Activated T-cell treated with anti-CD3 and anti-CD28 coated beads for 48 hours (primary cell): Measurements from ENCODE around the gene POLR2C.
A peak's percentile ranks its signal among the peaks of the same experiment; 100 is the strongest.

ENCODE experiments used
- DNase-seq: peaks from one replicate; pipeline ENCODE4 v3.0.0-alpha.2; 2020; ENCODE audit warnings: low read depth

Gene POLR2C

GRCh38 chr16:57504001-57504400 lies 41.5 kb downstream of the POLR2C start:
- no peak for DNase-seq

GRCh38 chr16:57504491-57504890 lies 42.0 kb downstream of the POLR2C start:
- DNase-seq: no peak

GRCh38 chr16:57505169-57505568 lies 42.7 kb downstream of the POLR2C start:
- DNase-seq: no peak

- DNase-seq: no peak
These were observed 44.9 kb downstream of the POLR2C start for GRCh38 chr16:57507136-57508034.

- DNase-seq: no peak
These were observed 45.6 kb downstream of the POLR2C start for GRCh38 chr16:57508035-57508425.

DNA sequence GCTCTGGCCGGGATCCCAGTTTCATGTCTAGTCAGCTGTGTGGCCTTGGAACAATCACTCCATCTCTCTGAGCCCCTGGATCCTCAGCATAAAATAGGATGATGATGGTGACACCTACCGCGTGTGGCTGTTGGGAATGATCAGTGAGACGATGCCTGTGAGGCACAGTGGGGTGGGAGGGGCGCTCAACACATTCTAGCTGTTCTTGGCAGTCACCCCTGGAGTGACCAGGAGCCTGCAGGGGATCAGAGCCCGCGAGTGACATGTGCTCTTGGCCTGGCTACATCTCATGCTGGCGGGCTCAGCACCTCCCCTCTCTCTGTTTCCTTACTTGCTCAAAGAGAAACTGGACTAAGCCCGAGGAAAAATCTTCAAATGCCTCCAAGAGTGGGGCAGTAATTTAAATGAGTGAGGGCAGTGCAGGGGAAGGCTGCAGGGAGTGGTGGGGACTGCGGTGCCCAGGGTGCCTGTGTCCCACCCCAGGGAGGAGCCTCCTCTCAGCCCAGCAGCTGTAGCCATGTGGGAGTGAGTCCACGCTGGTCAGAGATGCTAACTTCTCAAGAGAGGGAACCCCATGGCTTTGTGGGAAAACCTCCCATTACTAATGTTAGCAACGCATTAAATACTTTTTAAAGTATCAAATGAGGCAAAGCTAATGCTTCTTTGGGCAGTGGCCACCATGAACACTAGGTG lies 46.9 kb downstream of the POLR2C start:
- DNase-seq: no peak

DNA sequence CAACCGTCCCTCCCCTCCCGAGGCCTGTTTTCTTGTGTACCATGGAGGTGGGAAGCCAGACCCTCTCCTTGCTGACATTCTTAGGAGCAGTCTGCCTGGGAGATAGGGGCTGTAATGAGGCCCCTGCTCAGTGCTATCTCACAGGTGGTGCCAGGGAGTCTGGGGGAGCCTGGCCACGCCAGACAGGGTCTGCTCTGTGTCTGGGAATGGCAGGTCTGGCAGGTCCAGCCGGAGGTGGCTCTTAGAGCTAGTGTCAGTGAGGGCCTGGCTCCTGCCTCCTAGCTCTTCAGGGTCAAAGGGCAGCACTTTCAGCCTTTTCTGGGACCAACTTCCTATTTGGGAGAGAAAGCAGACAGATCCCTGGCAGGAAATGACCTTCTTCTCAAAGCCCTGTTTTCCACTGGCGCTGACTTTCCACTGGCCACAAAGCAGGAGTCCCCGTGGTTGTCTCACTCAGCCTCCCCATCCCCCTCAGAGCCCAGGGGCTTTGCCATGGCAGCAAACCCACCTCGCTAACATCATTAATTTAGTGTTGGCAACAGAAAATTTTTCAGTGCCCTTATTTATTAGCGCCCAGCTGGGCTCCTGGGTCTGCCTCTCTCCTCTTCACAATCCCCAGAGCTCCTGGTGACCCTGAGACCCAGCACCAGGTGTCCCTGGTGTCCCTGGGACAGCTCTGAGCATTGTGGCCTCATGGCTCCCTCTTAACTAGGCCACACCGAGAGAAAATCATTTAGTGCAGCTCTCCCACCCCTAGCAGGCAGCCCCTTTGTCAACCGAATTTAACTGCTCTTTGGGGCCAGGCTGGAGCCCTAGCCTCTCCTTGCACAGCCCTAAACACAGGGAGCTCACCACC lies 47.8 kb downstream of the POLR2C start:
- DNase-seq: no peak

DNA sequence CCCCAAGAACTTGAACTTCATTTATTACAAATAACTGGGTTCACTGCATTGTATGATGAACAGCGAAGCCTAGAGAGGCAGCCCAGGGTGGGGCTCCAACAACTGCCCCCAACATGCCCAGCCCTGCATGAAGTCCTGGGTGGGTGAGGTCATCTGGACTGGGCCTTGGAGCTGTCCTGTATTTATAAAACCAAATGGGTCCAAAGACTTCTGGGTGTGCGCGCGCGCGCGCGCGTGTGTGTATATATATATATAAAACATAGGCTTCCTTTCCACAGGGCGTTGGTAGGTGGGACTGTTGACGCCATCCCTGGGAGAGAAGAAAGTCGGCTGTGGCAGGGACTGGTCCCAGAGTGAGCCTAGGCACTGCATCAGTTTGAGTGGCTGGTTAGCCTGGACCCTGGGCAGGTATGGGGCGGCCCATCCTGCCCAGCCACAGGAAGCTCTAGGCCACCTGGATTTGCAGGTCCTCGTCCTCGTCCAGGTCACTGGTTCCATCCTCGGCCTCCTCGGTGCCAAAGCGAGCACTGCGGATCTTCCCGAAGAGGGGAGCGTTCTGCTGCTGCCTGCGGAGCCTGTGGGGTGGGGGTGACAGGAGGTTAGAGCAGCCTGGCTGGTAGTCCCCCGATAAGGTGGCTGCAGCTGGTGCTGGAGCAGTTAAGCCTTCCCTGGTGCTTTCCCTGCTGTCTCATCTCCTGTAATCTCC lies 50.0 kb downstream of the POLR2C start:
- no peak for DNase-seq

DNA sequence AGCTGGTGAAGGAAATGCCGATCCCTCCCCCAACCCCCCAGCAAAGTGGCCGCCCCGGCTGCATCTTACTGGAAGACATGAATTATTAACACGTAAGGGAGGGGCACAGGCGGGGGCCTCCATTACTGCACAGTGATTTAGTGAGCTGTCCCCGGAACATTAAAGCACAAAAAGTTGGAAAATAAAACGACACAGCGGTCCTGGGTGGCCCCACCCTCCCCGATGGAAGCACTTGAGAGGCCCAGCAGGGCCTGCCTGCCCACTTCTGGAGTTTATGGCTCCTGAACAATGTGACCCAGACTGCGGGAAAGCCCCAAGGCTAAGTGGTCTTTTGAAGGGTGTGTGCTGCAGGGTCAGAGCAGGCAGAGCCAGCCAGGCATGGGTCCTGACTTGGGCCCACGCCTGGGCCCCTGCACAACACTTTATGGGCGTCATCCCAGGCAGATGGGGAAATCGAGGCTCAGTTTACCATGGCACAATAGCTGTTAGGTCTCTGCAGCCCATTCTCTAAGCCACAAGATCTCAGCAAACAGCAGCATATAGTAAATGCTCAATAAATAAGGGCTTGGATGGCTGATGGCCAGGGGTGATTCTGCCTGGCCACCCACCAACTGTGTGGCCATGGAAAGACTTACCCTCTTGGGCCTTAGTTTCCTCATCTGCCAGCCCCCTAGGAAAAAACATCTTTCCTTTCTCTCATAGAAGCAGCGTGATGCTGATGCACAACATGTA lies 51.1 kb downstream of the POLR2C start:
- no peak for DNase-seq

DNA sequence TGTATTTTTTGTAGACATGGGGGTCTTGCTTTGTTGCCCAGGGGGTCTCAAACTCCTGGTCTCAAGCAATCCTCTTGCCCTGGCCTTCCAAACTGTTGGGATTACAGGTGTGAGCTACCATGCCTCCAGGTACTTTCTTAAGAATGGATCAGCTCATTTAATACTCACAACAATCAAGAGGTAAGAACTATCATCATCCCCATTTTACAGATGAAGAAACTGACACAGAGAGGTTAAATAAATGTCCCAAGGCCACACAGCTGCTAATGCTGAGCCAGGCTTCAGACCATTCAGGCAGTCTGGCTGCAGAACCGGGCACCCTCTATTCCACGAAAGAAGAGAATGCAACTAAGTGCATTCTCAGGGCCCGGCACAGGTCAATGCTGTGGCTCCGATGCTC lies 51.9 kb downstream of the POLR2C start:
- no peak for DNase-seq

DNA sequence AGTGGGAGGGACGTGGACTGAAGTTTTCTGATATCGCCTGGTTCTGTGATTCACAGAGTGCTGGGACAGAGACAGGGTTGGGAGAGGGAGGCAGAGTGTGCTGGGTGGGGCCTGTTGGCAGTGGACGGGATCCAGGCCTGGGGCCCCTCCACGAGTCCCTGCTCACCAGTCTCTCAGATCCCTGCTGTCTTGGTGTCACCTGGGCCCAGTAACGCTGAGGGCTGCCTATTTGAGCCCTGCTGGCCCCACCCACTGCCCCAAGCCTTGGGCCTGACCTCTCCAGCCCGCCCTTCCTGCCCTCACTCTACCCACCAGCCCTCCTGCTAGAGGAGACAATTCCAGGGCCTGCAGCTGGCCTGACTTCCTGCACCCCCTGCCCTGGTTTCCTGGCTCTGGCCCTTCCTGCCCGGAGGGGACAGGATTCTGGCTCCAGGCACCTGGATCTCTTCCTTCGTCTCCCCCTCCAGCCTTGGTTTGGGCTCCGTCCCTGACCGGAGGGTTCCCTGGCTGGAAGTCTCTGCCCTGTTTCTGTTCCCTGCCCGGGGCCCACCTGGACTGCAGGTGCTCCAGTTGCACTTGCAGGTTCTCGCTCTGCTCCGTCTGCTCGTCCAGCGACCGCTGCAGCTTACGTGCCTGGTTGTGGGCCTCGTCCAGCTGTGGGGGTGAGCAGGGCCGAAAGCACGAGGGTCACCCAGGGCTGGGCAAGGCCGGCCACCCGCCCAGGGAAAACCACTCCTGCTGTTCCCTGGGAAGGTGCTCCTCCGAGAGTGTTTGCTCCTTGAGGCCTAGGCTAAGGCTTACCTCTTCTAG lies 52.5 kb downstream of the POLR2C start:
- no peak for DNase-seq

DNA sequence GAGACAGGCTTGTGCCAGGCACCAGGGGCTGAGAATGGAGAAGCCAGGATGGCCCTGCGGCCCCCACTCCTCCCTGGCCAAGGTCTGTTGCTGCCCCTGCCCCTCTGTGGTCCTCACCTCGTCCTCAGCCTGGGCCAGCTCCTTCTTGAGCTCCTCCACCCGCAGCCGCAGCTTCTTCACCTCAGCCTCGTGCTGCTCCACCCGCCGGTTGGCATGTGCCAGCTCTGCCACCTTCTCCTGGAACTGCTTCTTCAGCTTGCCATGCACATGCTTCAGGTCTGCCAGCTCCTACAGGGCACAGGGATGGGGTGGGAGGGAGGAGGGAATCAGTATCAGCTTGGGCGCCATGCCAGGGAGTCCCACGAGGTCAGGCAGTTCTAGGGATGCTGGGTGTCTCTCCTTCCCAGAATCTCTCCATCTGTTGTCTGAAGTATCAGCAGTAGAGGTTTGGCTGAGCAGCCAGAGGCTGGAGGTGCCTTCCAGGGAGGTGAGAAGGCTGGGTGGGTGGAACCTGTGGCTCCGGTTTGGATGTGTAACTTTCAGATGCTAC lies 53.8 kb downstream of the POLR2C start:
- no peak for DNase-seq

DNA sequence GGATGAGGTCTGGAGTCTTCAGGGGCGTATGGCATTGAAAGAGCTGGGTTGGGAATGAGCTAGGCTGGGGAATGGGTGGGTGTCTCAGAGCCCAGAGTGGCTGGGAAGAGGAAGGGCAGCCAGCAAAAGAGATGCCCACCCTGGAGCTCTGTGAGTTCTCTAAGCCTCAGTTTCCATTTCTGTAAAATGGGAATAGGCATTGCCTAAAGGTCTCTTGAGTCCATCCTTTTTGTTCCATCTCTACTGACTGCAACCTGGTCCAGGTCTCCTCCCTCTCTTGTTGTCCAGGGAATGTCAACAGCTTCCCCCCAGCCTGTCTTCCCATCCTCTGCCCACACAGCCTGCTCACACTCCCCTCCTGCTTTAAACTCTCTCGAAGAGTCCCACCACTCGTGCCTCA lies 54.3 kb downstream of the POLR2C start:
- no peak for DNase-seq

GRCh38 chr16:57517397-57518367 lies 55.2 kb downstream of the POLR2C start:
- DNase-seq: no peak

GRCh38 chr16:57518520-57518919 lies 56.0 kb downstream of the POLR2C start:
- no peak for DNase-seq

- no peak for DNase-seq
These were observed 56.4 kb downstream of the POLR2C start for GRCh38 chr16:57518922-57519321.

- DNase-seq: peak; percentile 72
These were observed 57.4 kb downstream of the POLR2C start for GRCh38 chr16:57519796-57520360.
